NCI-H146 treated with DMSO at 0.1 percent for 48 hours (cell line): ENCODE results near the gene ZNF568.
A peak's percentile ranks its signal among the peaks of the same experiment; 100 is the strongest.

ENCODE experiments used
- DNase-seq: peaks from one replicate; lab custom pipeline; 2025; ENCODE audit not compliant: unreplicated experiment; lab: John Stamatoyannopoulos, UW

The ZNF568 gene

GRCh38 chr19:36915992-36916830 is at the start of gene ZNF568, which contains the start of gene ZNF829:
ZNF568 (plus strand) TSS chr19:36916332; CDS start chr19:36922771, 6,439 bp downstream.
ZNF829 (minus strand) TSS chr19:36916291; CDS start chr19:36915167, 1,124 bp downstream.
- peak; percentile 65 for DNase-seq

DNA sequence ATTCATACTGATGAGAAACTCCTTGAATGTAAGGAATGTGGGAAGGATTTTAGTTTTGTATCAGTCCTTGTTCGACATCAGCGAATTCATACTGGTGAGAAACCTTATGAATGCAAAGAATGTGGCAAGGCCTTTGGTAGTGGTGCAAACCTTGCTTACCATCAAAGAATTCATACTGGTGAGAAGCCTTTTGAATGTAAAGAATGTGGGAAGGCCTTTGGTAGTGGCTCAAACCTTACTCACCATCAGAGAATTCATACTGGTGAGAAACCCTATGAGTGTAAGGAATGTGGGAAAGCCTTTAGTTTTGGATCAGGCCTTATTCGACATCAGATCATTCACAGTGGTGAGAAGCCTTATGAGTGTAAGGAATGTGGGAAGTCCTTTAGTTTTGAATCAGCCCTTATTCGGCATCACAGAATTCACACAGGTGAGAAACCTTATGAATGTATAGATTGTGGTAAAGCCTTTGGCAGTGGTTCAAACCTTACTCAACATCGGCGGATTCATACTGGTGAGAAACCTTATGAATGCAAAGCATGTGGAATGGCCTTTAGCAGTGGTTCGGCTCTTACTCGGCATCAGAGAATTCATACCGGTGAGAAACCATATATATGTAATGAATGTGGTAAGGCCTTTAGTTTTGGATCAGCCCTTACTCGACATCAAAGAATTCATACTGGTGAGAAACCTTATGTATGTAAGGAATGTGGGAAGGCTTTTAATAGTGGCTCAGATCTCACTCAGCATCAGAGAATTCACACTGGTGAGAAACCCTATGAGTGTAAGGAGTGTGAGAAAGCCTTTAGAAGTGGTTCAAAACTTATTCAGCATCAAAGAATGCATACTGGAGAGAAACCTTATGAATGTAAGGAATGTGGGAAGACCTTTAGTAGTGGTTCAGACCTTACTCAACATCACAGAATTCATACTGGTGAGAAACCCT is 38.9 kb upstream of the ZNF568 start:
- no peak for DNase-seq

DNA sequence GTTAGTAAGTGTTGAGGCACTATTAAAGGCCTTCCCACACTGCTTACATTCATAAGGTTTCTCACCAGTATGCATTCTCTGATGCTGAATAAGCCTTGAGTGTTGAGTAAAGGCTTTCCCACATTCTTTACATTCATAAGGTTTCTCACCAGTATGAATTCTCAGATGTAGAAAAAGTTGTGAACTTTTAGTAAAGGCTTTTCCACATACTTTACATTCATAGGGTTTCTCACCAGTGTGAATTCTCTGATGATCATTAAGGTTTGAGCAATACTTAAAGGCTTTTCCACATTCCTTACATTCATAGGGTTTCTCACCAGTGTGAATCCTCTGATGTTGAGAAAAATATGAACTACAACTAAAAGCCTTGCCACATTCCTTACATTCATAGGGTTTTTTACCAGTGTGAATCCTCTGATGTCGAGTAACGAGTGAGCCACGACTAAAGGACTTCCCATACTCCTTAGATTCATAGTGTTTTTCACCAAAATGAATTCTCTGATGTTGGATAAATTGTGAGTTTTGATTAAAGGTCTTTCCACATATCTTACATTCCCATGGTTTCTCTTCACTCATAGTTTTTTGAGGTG is 24.3 kb upstream of the ZNF568 start:
- DNase-seq, result no peak

DNA sequence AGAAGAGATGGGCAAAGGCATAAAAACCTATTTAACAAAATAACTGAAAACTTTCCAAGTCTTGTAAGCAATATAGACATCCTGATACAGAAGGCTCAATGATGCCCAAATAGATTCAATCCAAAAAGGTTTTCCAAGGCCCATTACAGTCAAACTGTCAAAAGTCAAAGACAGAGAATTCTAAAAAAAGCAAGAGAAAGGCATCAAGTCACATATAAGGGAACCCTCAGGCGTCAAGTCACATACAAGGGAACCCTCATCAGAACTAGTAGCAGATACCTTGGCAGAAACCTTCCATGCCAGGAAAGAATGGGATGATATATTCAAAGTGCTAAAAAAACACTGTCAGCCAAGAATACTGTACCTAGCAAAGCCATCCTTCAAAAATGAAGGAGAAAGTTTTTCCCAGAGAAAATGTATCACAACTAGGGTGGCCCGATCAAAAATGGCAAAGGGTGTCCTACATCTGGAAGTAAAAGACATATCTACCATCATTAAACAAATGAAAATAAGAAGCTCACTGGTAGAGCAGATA is 21.2 kb upstream of the ZNF568 start:
- no peak for DNase-seq

DNA sequence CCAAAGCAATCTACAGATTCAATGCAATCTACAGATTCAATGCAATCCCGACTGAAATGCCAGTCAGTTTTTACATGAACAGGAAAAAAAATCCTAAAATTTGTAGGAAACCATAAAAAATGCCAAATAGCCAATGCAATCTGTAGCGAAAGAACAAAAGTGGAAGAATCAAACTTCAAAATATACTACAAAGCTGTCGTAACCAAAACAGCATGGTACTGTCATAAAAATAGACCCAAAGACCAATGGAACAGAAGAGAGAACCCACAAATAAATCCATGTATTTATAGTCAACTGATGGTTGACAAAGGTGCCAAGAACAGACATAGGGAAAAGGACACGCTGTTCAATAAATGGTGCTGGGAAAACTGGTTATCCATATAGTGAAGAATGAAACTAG is 17.7 kb upstream of the ZNF568 start:
- DNase-seq, result no peak

DNA sequence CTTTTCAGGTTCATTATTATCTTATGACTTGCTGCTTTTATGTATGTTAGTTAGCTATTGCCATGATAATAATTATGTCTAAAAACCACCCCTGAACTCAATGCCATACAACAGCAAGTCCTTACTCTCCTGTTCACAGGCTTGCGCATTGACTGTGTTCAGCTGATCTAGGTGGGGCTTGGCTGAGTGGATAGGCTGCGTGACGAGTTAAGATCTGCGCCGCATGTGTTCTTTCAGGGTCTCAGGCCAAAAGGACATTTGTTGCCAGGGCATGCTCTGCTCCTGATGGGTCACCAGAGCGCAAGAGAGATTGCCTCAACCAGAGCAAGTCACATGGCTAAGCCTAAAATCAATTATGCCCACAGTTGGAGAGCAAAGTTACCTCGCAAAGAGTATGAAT is 859 bp downstream of the ZNF568 start:
- no peak for DNase-seq

DNA sequence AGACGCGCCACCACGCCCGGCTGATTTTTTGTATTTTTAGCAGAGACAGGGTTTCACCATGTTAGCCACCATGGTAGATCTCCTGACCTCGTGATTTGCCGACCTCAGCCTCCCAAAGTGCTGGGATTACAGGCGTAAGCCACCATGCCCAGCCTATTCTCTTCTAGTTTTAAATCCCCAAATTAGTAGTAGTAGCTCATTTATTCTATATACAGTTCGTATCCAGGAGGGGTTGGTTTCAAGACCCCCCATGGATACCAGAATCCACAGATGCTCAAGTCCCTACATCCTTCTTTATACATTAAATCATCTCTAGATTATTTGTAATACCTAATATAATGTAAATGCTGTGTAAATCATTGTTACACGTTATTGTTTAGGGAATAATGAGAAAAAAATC is 2.0 kb downstream of the ZNF568 start:
- DNase-seq, result no peak

DNA sequence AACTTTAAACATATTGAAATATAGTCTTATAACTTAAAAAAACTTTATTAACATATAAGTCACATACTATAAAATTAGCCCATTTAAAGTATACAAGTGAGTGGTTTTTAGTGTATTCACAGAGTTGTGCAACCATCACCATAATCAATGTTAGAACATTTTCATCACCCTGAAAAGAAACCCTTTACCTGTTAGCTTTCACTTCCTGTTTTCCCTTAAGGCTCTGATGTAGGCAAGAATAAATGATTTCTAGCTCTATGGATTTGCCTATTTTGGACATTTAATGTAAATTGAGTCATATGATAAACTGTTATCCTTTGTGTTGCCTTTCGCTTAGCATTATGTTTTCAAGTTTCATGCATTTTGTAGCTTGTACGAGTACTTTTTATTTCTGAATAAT is 15.6 kb downstream of the ZNF568 start:
- no peak for DNase-seq

GRCh38 chr19:36939153-36939552 is 23.0 kb downstream of the ZNF568 start:
- DNase-seq, result no peak

DNA sequence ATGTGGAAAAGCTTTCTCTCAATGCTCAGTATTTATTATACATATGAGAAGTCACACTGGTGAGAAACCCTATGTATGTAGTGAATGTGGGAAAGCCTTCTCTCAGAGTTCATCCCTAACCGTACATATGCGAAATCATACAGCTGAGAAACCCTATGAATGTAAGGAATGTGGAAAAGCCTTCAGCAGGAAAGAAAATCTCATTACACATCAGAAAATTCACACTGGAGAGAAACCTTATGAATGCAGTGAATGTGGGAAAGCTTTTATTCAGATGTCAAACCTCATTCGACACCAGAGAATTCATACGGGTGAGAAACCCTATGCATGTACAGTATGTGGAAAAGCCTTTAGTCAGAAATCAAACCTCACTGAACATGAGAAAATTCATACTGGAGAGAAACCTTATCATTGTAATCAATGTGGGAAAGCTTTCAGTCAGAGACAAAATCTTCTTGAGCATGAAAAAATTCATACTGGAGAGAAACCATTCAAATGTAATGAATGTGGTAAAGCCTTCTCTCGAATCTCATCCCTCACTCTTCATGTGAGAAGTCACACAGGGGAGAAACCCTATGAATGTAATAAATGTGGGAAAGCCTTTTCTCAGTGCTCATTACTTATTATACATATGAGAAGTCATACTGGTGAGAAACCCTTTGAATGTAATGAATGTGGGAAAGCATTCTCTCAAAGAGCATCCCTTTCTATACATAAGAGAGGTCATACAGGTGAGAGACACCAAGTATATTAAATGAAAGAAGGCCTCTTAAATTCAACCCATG is 34.4 kb downstream of the ZNF568 start:
- DNase-seq, result no peak

- DNase-seq, result no peak
Observed at GRCh38 chr19:36962346-36962745, 46.2 kb downstream of the ZNF568 start.

DNA sequence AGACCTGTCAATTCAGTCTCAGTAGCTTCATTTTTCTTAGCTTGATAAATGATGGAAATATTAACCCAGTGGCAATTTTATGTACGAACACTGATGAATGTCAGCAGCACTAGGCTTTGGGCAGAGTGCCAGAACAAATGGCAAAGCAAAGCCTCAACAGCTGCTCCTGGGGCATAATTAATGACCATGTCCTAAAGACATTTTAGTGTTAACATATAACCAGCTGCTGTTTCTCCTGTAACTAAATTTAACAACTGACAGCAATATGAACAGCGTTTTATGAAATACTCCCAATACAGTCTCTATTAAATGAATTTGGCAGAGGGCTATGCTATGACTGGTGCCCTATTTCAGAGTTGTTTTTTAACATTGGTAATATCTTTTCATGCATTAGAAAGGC is 47.1 kb downstream of the ZNF568 start:
- peak; percentile 32 for DNase-seq

GRCh38 chr19:36972571-36972970 is 56.4 kb downstream of the ZNF568 start:
- no peak for DNase-seq

DNA sequence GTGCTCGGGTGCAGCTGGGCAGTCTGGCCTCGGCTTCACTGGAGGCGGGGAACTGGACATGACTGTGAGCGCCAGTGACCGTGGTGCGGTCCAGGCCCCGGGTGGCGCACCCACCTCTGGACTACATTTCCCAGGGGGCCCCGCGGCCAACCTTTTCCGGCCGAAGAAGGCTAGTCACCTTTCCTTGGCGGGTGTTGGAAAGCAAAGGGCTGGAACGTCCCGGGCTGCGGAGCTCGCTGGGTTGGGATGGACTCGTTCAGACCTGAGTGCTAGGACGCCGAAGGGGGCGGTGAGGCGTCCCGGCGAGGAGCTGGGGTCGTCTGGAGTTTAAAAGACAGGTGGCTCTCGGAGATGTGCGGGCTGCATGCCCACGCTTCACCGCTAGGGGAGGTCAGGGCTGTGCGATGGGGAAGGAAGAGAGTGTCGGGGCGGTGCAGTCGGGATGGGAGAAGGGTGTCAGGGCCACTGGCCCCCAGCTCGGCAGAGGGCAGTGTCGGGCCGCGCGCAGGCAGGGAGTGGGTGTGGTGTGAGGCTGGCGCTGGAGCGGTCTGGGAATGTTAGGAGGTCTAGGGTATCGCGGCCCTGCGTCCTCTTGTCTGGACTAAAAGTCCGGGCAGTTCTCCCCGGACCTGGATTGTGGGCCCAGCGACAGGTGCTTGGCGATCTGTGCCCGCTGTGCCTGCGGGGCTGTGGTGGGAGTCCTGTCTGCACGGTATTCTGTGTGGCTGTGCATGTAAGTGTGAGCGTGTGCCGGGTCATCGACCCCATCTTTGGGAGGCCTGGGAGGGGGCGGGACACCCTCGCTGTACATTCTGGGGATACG is 57.1 kb downstream of the ZNF568 start:
- peak; percentile 53 for DNase-seq

GRCh38 chr19:36973844-36974195 is 57.7 kb downstream of the ZNF568 start:
- no peak for DNase-seq

DNA sequence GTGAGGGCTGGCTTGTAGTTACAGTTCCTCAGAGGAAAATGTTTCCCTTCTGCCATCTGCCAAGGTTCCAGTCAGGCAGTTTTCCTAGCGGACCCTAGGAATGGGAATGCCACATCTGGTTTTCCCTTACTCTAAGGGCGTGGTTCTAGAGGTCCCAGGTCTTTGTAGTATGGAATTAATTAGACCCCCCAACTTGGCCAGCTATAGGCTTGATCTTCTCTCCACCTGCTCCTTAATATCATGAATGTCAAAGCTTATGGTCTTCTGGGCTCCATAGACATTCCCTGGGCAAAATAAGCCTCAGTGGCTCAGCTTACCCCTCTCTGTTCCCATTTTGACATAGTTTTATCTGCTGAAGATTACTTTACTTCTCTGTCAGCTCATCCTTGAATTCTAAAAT is 70.0 kb downstream of the ZNF568 start:
- no peak for DNase-seq

DNA sequence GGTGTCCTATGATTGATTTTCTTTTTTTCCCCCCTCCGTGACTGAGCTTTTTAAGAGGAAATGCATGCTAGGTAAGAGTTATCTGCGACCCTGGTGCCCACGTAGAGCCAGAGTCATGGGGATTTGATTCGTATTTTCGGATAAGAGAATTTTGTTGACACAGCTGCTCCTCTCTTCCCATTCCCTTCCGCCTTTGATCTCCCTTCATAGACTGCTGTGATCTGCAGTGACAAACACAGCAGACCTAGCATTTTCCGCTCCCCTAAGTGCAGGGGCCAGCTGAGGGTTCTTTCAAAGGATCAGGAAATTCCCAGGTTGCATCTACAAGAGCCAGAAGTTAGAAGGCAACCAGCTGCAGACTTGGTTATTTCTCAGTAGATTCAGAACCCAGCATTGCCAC is 70.5 kb downstream of the ZNF568 start:
- DNase-seq, result peak; percentile 8

DNA sequence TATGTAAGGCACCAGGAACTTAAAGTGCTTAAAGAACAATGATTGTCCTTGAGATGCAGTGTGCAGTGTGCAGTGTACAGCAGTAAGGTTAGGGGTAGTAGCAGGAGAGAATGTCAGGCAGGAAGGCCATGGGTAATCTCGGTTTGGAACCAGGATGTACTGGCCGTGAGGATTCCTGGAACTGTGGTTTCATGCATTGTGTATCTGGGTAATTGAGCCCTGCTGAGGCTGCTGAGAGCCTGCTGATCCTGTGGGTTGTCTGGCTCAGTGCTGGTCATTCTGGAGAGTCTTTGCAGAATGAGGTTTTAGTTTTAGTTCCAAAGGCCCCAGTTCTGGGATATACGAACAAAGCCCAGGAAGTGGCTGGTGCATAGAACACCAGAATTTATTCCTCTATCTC is 71.0 kb downstream of the ZNF568 start:
- DNase-seq, result peak; percentile 5

- no peak for DNase-seq
Observed at GRCh38 chr19:36997152-36997842, 81.2 kb downstream of the ZNF568 start.
